Prostate gland (tissue), 2 donors: Measurements from ENCODE around the gene RIMBP2.

Source experiments
- CTCF ChIP-seq, 4 experiments: fragments of 200-600 bp in 2 of 4; fragments of 450-650 bp in 2 of 4; sonication (generic) in 2 of 4; IDR thresholded peaks; 1 replicate in 3 of 4; 2 replicates in 1 of 4; pipeline ENCODE4 v1.5.1; 2016 to 2019; ENCODE audit warnings: antibody characterized with exemption in 4 of 4, mild to moderate bottlenecking in 2 of 4, moderate library complexity in 2 of 4
- POLR2A ChIP-seq: fragments of 450-650 bp; IDR thresholded peaks from one replicate; pipeline ENCODE4 v1.6.1; 2016; ENCODE audit warnings: antibody characterized with exemption, mild to moderate bottlenecking
- POLR2AphosphoS5 ChIP-seq: sonication (generic); formaldehyde crosslinking; IDR thresholded peaks from one replicate; pipeline ENCODE4 v1.6.1; 2017; ENCODE audit warnings: antibody characterized with exemption

GRCh38 chr12:130418251-130418650 lies 297.8 kb downstream of the RIMBP2 start:
- TF ChIP-seq POLR2AphosphoS5 (no peak), POLR2A (no peak), CTCF (IDR thresholded peaks at IDR 0.05) (no peak)
